Brain microvascular endothelial cell (primary cell): ENCODE data around the gene DOCK10.

Experiments used
- DNase-seq: peaks from one replicate; pipeline ENCODE4 v3.0.0-alpha.2; 2020
- H3K27ac ChIP-seq: fragments of 250-450 bp; sonication (Bioruptor Pico); 2 replicates; pipeline ENCODE4 v1.5.1; 2020; ENCODE audit warnings: mild to moderate bottlenecking, moderate library complexity
- H3K27me3 ChIP-seq: fragments of 250-450 bp; sonication (Bioruptor Pico); replicated peaks from 2 replicates; pipeline ENCODE4 v1.5.1; 2020; ENCODE audit warnings: mild to moderate bottlenecking
- H3K36me3 ChIP-seq: fragments of 250-450 bp; sonication (Bioruptor Pico); replicated peaks from 2 replicates; pipeline ENCODE4 v1.5.1; 2020; ENCODE audit warnings: mild to moderate bottlenecking
- H3K4me3 ChIP-seq: 2 replicates; pipeline ENCODE4 v1.5.1; 2011; ENCODE audit warnings: low read depth, mild to moderate bottlenecking, control low read depth, low read length, moderate library complexity
- CTCF ChIP-seq: IDR thresholded peaks from 2 replicates; pipeline ENCODE4 v1.5.1; 2011; ENCODE audit warnings: low read depth, mild to moderate bottlenecking, moderate library complexity, low read length, control low read depth, inconsistent platforms; ENCODE audit errors: missing control alignments
- in situ Hi-C: cut with HindIII; loops from 2 replicates; pipeline ENCODE4 v1.10.0; 2017; ENCODE audit warnings: low sequenced_read_pairs, low pct_ligation_motif_present

The DOCK10 gene

GRCh38 chr2:224952936-224953657, 89.2 kb downstream of the DOCK10 start:
- no peak overlapping the region for H3K27ac ChIP-seq
- in situ Hi-C loops: no loop called here
- H3K4me3 ChIP-seq: no peak overlapping the region
- TF ChIP-seq CTCF: no peak
- no peak for DNase-seq
- H3K27me3 ChIP-seq: no peaks in the 10 kb centered on the region
- H3K36me3 ChIP-seq: no peaks in the 10 kb centered on the region

DNA sequence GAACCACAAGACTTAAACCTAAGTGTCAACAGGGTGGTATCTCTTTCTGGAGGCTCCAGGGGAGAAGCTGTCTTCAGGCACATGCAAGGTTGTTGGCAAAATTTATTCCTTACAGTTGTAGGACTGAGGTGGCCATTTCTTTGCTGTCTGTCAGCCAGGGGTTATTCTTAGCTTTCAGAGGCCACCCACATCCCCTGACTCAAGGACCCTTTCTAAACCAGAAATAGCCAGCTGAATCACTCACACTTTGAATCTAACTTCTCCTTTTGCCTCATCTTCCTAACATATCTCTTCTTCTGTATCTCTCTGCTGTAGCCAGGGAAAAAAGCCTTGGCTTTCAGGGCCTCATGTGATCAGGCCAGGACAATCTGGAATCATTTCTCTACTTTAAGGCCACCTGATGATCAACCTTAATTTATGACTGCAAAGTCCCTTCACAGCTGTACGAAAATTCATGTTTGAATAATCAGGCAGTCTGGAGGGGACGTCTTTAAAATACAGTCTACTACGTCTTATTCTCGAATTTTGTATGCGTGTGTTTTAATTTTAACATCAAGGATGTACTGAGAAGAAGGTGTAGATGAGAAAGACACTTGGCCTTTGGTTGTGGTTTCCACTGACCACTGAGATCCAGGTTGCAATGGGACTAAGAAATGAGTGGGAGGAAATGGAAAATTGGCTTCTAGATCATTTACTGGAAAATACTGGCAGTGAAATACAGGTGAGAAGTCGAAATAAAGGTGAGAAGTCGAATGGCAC, 90.4 kb downstream of the DOCK10 start:
- in situ Hi-C loops: no loop called here
- no peak overlapping the region for H3K4me3 ChIP-seq
- H3K27me3 ChIP-seq: no peaks in the 10 kb centered on the region
- no peak for DNase-seq
- H3K27ac ChIP-seq: no peak overlapping the region
- no peak for TF ChIP-seq CTCF
- H3K36me3 ChIP-seq: no peaks in the 10 kb centered on the region

GRCh38 chr2:224948859-224949258, 93.4 kb downstream of the DOCK10 start:
- in situ Hi-C loops: no loop called here
- H3K27ac ChIP-seq: peak overlapping the region; percentile 82
- peak; percentile 60 for DNase-seq

GRCh38 chr2:224948005-224948404, 94.3 kb downstream of the DOCK10 start:
- TF ChIP-seq CTCF: no peak
- DNase-seq: no peak
- Histone ChIP-seq H3K4me3 (no peak overlapping the region), H3K27ac (peak overlapping the region; percentile 82), H3K36me3 (no peaks in the 10 kb centered on the region), H3K27me3 (no peaks in the 10 kb centered on the region)
- in situ Hi-C loops: no loop called here

More at GRCh38 chr2:224948859-224949258, 93.4 kb downstream of the DOCK10 start:
- TF ChIP-seq CTCF: no peak
- Histone ChIP-seq H3K4me3 (no peak overlapping the region), H3K36me3 (no peaks in the 10 kb centered on the region), H3K27me3 (no peaks in the 10 kb centered on the region)

DNA sequence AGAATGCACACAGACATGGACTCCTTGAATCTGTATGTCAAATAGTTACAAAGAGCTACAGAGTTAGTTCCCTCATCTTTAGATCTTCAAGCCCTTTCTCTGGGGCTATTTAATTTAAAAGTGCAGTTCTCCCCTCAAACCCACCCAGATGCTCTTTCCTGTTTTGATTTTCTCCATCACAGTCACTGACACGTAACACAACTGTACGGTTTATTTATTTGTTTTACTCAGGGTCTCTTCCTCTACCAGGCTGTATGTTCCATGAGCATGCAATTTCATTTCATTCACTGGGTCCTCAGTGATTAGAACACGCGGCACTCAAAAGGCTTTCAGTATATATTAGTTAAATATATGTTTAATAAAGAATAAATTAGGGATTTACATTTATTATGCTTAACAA, 94.7 kb downstream of the DOCK10 start:
- peak overlapping the region; percentile 82 for H3K27ac ChIP-seq
- TF ChIP-seq CTCF: no peak
- no peak overlapping the region for H3K4me3 ChIP-seq
- H3K36me3 ChIP-seq: no peaks in the 10 kb centered on the region
- H3K27me3 ChIP-seq: no peaks in the 10 kb centered on the region
- DNase-seq: no peak
- in situ Hi-C loops: no loop called here
